Cardiac muscle cell (in vitro differentiated cells and primary cell): ENCODE results near the gene RAB32. TPM values are rescaled to one million over a fixed set of nuclear protein-coding genes. Genes with fewer than 3 reads are reported as not detected.

Experiments
- DNase-seq, 2 donors: peaks; one replicate each; pipeline versions ENCODE4 v3.0.0 to v3.0.0-alpha.2; 2010 to 2017; ENCODE audit warnings: low read depth in 1 of 2, low spot score in 1 of 2
- H3K27ac ChIP-seq: fragments of 200-600 bp; sonication (generic); 2 replicates; pipeline ENCODE4 v1.5.1; 2016
- H3K27me3 ChIP-seq: fragments of 200-600 bp; sonication (generic); 2 replicates; pipeline ENCODE4 v1.6.0; 2016; ENCODE audit warnings: control low read depth
- H3K36me3 ChIP-seq: fragments of 200-600 bp; sonication (generic); 2 replicates; pipeline ENCODE4 v1.5.1; 2016; ENCODE audit warnings: control low read depth
- H3K4me1 ChIP-seq: fragments of 200-600 bp; sonication (generic); 2 replicates; pipeline ENCODE4 v1.8.1; 2017; ENCODE audit warnings: low read depth, mild to moderate bottlenecking, mixed run types
- H3K4me3 ChIP-seq: fragments of 200-600 bp; sonication (generic); 2 replicates; pipeline ENCODE4 v1.5.1; 2016; ENCODE audit warnings: mild to moderate bottlenecking
- H3K9me3 ChIP-seq: fragments of 200-600 bp; sonication (generic); 2 replicates; pipeline ENCODE4 v1.5.1; 2017; ENCODE audit warnings: low read depth, mild to moderate bottlenecking, control low read depth
- polyA plus RNA-seq: library from polyadenylated mRNA; unstranded; fragments of >200 nt; fragmentation: Nextera tagmentation; extraction: Ambion mirVana; gene quantifications from 2 replicates; pipeline ENCODE4 v1.2.1, GENCODE V29; 2016
- total RNA-seq: library from RNA; depleted of rRNA; stranded (reverse); fragments of >200 nt; gene quantifications from 2 replicates; pipeline ENCODE4 v1.2.3, GENCODE V29; 2016
- TF ChIP-seq, protein P1 (sequence below): IDR thresholded peaks from 2 replicates; pipeline ENCODE4 v1.5.1; 2012; ENCODE audit warnings: low read depth, mild to moderate bottlenecking, low read length

RAB32 gene
- total RNA-seq = 6.8 and 9.8 TPM in 2 replicates
- polyA plus RNA-seq = 18.3 and 19.0 TPM in 2 replicates

DNA sequence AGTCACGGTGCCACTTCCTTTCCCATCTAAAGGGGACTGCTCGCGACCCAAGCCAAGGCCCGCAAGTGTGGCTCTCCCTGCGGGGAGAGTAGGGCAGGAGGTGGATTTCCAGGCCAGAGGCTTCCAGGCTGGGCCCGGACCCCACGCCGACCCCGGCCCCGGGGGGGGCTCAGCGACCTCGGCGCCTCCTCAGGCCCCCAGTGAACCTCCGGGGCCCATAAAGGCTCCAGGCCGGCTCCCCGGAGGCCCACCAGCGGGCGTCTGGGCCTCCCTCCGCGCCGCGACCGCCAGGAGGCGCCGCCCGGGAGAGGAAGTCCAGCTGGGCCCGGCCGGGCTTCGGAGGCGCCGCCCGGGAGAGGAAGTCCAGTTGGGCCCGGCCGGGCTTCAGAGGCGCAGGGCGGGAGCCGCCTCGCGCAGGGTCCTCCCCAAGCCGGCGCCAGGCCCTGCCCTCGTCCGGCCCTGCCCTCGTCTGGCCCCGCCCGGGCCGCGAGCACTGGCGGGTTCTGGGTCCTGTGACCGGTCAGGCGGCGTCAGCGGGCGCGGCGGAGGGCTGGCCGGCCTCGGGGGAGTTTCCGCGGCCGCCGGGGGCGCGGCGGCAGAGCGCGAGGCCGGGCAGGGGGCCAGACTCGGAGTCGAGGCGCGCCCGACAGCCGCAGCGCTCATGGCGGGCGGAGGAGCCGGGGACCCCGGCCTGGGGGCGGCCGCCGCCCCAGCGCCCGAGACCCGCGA, at the start of gene RAB32:
Gene RAB32 (plus strand): TSS at position 623 of the 729 bp plus-strand sequence. CDS start 39 bp downstream, at position 662.
- Histone ChIP-seq H3K27ac (peak within 1 kb of the TSS; percentile 65), H3K36me3 (no peaks in the 10 kb centered on the region), H3K4me3 (peak within 1 kb of the TSS; percentile 43), H3K27me3 (no peaks in the 10 kb centered on the region), H3K9me3 (no peaks in the 10 kb centered on the region), H3K4me1 (no peaks in the 10 kb centered on the region)
- TF ChIP-seq, protein P1, sequence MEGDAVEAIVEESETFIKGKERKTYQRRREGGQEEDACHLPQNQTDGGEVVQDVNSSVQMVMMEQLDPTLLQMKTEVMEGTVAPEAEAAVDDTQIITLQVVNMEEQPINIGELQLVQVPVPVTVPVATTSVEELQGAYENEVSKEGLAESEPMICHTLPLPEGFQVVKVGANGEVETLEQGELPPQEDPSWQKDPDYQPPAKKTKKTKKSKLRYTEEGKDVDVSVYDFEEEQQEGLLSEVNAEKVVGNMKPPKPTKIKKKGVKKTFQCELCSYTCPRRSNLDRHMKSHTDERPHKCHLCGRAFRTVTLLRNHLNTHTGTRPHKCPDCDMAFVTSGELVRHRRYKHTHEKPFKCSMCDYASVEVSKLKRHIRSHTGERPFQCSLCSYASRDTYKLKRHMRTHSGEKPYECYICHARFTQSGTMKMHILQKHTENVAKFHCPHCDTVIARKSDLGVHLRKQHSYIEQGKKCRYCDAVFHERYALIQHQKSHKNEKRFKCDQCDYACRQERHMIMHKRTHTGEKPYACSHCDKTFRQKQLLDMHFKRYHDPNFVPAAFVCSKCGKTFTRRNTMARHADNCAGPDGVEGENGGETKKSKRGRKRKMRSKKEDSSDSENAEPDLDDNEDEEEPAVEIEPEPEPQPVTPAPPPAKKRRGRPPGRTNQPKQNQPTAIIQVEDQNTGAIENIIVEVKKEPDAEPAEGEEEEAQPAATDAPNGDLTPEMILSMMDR = peak; percentile 71
- DNase-seq = peak; percentile 95 to 98

- H3K4me1 ChIP-seq = no peaks in the 10 kb centered on the region
- no peaks in the 10 kb centered on the region for H3K9me3 ChIP-seq
- H3K36me3 ChIP-seq = no peaks in the 10 kb centered on the region
- TF ChIP-seq, protein P1 = no peak
- H3K4me3 ChIP-seq = no peak overlapping the region
- DNase-seq = no peak
- H3K27me3 ChIP-seq = no peaks in the 10 kb centered on the region
- no peak overlapping the region for H3K27ac ChIP-seq
Measured at GRCh38 chr6:146498309-146498708, 45.3 kb upstream of the RAB32 start.

- Histone ChIP-seq H3K27me3 (no peaks in the 10 kb centered on the region), H3K4me1 (peaks cover 25% of the 10 kb centered on the region), H3K4me3 (no peak overlapping the region), H3K36me3 (no peaks in the 10 kb centered on the region), H3K27ac (no peak overlapping the region), H3K9me3 (no peaks in the 10 kb centered on the region)
- DNase-seq = no peak
- TF ChIP-seq, protein P1 = no peak
Measured at GRCh38 chr6:146503096-146503495, 40.5 kb upstream of the RAB32 start.

GRCh38 chr6:146515212-146515611, 28.4 kb upstream of the RAB32 start:
- no peaks in the 10 kb centered on the region for H3K36me3 ChIP-seq
- TF ChIP-seq, protein P1 = no peak
- H3K4me1 ChIP-seq = peaks cover 5% of the 10 kb centered on the region
- H3K27me3 ChIP-seq = no peaks in the 10 kb centered on the region
- DNase-seq = no peak
- no peak overlapping the region for H3K4me3 ChIP-seq
- H3K9me3 ChIP-seq = no peaks in the 10 kb centered on the region
- H3K27ac ChIP-seq = no peak overlapping the region

DNA sequence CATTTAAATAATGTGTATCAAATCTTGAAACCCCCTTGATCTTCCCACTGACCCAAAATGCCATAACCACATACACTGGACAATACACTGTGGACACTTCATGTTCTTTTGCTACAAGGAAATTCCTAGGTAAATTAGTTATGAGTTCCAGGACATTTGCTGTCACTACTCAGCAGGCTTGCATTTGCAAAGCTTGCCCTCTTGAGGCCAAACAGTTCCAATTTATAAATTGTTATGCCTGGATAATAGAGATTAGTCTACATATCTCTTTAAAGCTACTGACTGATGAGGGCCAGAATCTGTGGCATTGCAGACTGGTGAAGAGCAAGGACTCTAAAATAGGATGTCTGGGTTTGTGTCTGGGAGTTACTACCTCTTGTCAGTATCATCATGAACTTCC, 17.4 kb upstream of the RAB32 start:
- peak in 1 of 2 donors; percentile 40 for DNase-seq
- Histone ChIP-seq H3K27me3 (no peaks in the 10 kb centered on the region), H3K27ac (no peak overlapping the region), H3K4me1 (no peaks in the 10 kb centered on the region), H3K4me3 (no peak overlapping the region), H3K36me3 (no peaks in the 10 kb centered on the region), H3K9me3 (no peaks in the 10 kb centered on the region)
- TF ChIP-seq, protein P1 = peak; percentile 30
